22Rv1 (cell line): Measurements from ENCODE around the gene PDE9A.

Experiments
- H3K27ac ChIP-seq: fragments of 450-650 bp; 2 replicates; pipeline ENCODE4 v1.5.1; 2017
- CTCF ChIP-seq: fragments of 450-650 bp; IDR thresholded peaks from 2 replicates; pipeline ENCODE4 v1.5.1; 2017; ENCODE audit warnings: mild to moderate bottlenecking
- ZFX ChIP-seq: fragments of 450-650 bp; IDR thresholded peaks from 2 replicates; pipeline ENCODE4 v1.6.1; 2017; ENCODE audit warnings: antibody characterized with exemption, borderline replicate concordance

The PDE9A gene

GRCh38 chr21:42655796-42656770 is 2.7 kb downstream of the PDE9A start:
- no peak for TF ChIP-seq ZFX
- no peak for TF ChIP-seq CTCF
- no peak overlapping the region for H3K27ac ChIP-seq

GRCh38 chr21:42656872-42657271 is 3.5 kb downstream of the PDE9A start:
- no peak overlapping the region for H3K27ac ChIP-seq
- TF ChIP-seq ZFX = no peak
- no peak for TF ChIP-seq CTCF

GRCh38 chr21:42657676-42658319 is 4.4 kb downstream of the PDE9A start:
- TF ChIP-seq ZFX = no peak
- TF ChIP-seq CTCF = no peak
- no peak overlapping the region for H3K27ac ChIP-seq

- H3K27ac ChIP-seq = no peak overlapping the region
- TF ChIP-seq CTCF (no peak), ZFX (no peak)
Observed at GRCh38 chr21:42658320-42659105, 5.1 kb downstream of the PDE9A start.

GRCh38 chr21:42659416-42660117 is 6.1 kb downstream of the PDE9A start:
- no peak overlapping the region for H3K27ac ChIP-seq
- TF ChIP-seq ZFX = no peak
- TF ChIP-seq CTCF = no peak

GRCh38 chr21:42660118-42660470 is 6.7 kb downstream of the PDE9A start:
- TF ChIP-seq ZFX (no peak), CTCF (no peak)
- no peak overlapping the region for H3K27ac ChIP-seq
